Amniotic epithelial cell (primary cell): Measurements from ENCODE around the gene ZNF791.
"Not testable (repeated sequence)": the region's sequence is repeated elsewhere in the genome, so short reads cannot be mapped to it uniquely, and the experiment has no call there.

Experiments used
- DNase-seq: peaks from one replicate; pipeline ENCODE4 v3.0.0-alpha.2; 2010; ENCODE audit warnings: low read depth

Gene ZNF791

DNA sequence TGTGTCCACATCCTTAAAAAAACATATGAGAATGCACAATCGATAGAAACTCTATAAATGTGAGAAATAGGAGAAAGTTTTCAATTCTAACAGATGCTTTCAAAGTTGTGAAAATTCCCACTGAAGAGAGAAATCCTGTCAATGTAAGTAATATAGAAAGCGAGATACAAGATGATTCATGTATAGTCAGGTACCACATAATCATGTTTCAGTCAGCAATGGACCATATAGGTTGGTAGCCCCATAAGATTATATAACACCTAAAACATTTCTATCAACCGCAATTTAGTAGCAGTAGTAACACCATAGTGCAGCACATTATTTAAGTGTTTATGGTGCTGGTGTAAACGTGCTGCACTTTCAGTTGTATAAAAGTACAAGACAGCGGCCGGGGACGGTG lies 18.5 kb downstream of the ZNF791 start:
- no peak for DNase-seq

DNA sequence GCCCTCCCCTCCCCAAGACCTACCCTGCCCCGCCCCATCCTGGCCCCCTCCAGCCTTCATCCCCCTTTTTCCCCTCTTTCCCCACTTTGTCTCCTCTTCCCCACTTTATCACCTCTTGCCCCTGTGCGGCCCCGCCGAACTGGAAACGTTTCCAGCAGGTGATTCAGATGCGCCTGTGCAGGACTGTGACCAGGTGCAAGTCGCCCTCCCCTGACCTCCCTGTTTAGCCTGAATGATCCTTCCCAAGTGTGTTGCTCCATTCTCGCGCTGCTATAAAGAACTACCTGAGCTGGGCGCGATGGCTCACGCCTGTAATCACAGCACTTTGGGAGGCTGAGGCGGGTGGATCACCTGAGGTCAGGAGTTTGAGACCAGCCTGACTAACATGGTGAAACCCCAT lies 25.9 kb downstream of the ZNF791 start:
- DNase-seq: no peak

DNA sequence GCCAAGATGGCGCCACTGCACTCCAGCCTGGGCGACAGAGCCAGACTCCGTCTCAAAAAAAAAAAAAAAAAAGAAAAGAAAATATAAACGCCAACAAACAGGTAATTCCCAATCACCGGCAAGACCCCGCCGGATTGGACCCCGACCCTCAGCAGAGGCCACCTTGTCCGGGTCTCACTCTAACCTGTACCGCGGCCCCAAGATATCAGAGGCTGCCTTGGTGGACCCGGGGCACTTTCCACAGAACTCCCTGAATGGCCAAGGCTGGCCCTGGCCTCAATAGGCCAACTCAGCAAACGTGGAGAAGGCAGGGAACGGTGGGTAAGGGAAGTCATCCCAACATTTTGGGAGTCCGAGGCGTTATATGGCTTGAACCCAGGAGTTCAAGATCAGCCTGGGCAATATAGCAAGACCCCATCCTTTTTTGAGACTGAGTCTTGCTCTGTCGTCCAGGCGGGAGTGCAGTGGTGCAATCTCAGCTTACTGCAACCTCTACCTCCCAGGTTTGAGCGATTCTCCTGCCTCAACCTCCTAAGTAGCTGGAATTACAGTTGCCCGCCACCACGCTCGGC lies 28.0 kb downstream of the ZNF791 start:
- DNase-seq: no peak

DNA sequence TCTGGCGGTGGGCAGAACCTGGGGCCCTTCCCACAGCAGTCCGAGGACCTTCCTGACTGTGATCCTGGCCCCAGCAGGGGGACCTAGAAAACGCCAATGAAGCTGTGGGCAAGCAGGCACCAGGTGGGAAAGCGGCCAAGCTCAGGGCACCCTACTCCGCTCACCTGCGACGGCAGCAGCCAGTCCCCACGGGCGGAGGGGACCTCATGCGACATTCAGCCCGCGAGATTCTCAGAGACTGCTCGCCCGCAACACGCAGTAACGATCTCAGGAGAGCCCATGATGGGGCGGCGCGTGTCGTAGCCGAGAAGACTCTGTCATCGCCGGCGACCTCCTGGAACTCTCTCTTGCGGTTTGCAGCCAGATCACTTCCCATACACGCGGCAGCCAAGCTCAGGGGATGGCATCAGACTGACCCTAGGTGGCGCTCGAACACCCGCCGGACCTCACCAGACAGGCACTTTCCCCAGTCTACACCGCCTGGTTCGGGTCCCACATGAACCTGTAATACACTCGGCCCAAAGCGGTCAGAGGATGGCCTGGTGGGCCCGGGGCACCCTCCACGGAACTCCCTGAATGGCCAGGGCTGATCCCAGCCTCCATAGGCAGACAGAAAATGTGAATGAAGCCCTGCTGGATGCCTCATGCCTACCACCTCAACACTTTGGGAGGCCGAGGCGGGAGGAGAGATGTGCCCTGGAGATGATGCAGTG lies 29.3 kb downstream of the ZNF791 start:
- peak; percentile 47 for DNase-seq

DNA sequence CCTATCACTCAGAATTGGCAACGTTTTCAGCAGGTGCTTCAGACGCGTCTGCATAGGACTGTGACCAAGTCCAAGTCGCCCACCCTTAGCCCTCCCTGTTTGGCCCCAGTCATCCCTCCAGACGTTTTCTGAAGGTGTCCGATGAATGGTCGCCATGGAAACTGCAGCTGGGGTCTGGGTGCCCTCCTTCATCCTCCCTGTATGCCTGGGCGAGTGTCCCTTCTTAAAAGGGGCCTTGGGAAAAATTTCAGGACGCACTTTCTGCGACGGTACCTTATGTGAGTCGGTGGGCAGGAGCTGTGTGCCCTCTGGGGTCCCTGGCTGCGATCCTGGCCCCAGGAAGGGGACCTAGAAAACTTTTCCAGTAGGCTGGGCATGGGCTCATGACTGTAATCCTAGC lies 30.7 kb downstream of the ZNF791 start:
- DNase-seq: no peak

DNA sequence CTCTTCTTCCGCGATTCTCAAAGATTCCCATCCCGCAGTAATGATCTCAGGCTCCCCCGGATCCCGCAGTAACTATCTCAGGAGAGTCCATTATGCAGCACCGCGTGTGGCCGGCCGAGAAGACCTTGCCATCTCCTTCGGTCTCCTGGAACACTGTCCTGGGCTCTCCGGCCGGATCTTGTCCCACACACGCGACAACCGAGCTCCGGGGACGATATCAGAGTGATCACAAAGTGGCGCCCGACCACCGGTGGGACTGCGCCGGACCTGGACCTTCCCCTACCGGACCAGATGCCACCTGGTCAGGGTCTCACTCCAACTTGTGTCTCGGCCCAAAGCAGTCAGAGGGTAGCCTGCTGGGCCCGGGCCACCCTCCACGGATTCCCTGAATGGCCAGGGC lies 31.8 kb downstream of the ZNF791 start:
- no peak for DNase-seq

DNA sequence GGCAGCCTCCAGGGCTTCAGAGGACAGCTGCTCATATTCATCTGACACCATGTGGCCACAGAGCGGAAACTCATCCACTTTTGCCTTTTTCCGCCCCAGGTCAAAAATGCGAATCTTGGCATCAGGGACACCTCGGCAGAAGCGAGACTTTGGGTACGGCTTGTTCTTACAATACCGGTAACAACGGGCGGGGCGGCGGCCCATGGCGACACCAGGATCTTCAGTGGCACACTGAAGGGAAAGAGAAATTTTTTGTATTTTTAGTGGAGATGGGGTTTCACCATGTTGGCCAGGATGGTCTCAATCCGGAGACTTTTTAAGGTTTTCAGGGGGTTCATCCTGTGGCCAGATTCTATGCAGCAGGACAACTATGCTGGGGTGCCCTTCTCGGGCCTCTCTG lies 33.0 kb downstream of the ZNF791 start:
- DNase-seq: not testable (repeated sequence)

DNA sequence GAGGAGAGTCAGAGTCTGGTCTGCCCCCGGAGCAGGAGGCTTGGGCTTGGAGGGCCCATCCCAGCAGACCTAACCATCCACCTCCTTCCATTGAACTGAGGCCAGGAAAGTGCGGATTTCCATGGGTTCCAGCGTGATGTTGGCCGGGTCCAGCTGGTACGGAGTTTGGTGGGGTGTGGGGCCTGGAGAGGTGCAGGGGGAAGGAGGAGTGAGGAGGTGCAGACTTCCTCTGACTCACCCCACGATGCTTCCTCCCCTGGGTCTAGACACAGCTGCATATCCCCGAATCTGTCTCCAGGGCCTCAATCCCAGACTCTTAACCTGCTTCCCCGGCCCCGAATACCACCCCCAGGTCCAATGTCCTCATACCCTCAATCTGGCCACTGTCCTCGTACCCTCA lies 35.8 kb downstream of the ZNF791 start:
- DNase-seq: no peak

DNA sequence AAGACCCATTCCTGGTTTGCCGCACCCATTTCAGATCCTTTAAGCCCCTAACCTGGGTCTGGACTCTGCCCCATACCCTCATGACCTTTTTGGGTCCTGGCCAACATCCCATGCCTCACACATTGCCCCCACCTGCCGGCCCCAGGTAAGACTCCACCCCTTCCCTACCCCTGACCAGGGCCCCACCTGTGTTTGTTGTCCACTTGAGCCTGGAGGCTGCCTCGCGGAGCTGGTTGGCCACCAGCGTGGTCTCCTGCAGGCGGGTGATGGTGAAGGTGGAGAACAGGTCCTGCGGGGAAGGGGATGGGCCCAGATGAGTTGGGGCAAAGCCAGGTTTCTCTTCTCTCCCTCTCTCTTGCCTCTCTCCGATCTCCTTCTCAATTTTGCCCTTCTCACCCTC lies 36.3 kb downstream of the ZNF791 start:
- DNase-seq: no peak

DNA sequence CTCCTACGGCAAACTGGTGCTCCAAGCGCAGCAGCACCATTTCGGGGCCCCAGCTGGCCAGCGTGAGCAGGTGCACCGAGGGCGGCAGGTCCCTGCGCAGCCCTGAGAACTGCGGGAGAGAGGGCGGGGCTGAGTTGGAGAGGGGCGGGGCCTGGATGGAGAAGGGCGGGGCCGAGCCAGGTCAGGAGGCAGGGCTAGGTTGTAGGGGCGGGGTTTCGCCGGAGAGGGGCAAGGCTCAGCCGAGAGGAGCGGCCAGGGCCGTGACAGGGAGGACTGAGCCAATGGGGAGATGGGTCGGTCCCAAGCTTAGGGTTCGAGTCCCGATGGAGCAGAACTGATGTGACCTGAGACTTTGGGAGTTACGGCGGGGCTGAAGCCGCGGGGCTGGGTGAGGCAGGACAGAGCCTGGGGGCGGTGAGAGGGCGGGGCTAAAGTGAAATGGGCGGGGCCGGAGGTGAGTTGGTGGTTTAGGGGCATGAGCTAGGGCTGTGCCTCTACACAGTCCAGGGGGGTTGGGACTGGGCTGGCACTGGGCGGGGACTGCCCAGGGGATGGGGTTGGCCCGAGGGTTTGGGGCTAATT lies 36.9 kb downstream of the ZNF791 start:
- peak; percentile 28 for DNase-seq

DNA sequence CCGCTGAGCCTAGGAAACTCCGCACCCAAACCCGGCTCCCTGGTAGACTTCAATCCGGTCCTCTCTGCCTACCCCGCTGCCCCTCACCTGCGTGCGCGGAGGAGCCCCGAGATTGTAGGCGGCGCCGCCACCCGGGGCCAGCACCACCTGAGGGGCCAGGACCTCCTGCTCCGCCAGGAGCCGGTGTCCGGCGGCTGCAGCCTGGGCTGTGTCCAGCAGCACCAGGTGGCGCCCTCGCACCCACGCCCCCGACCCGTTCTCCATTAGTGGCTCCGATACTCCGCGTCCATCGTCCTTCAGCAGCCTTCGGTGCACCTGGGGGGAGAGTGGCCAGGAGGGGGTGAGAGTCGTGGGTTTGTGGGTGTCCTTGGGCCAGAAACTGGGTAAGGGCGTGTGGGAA lies 37.4 kb downstream of the ZNF791 start:
- DNase-seq: no peak

DNA sequence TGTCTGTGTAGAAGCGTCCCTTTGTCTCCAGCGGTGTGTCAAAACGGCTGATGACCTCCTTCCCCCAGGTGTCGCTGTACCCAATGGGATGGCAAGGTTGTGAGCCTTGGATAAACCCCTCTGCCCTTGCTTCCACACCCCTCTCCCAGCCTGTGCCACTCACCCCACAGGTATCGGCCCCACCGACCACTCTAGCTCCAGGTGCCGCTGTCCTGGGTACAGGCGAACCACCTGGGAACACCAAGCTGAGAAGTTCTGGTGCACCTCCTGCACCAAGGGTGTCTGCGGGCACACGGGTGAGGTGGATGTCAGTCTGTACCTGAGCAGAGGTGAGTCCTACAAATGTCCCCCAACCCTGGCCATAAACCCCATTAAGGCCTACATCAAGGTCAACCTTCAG lies 39.2 kb downstream of the ZNF791 start:
- DNase-seq: no peak

DNA sequence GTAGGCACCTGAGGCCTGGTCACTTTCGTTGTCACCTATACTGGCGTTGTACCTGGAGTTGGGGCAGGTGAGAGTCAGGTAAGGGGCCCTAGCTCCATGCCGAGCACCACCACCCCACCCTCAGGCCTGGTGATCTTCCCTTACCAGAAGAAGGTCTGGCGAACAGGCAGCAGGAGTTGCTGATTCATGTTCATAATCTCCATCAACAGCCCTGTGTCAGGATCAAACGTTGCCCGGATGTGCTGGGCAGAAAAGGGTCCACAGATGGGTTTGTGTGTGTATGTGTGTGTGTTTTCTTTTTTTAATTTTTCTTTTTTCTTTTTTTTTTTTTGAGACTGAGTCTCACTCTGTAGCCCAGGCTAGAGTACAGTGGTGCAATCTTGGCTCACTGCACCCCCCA lies 41.5 kb downstream of the ZNF791 start:
- DNase-seq: no peak

DNA sequence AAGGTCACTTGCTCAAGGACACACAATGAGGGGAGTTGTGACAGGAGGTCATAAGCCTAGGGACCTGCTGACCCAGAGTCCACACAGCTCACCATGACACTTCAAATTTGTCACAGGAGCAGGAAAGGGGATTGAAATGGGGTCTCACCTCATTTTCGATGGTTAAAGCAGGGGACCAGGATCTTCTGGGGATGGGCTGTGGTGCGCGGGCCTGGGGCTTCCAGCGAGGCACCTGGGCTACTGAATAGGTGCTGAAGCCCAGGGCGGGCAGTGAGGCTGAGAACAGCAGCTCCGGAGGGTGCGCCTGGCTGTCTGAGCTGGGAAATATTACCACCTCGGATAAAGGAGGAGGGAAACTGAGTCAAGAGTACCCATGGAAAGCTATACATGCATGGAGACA lies 44.8 kb downstream of the ZNF791 start:
- no peak for DNase-seq

DNA sequence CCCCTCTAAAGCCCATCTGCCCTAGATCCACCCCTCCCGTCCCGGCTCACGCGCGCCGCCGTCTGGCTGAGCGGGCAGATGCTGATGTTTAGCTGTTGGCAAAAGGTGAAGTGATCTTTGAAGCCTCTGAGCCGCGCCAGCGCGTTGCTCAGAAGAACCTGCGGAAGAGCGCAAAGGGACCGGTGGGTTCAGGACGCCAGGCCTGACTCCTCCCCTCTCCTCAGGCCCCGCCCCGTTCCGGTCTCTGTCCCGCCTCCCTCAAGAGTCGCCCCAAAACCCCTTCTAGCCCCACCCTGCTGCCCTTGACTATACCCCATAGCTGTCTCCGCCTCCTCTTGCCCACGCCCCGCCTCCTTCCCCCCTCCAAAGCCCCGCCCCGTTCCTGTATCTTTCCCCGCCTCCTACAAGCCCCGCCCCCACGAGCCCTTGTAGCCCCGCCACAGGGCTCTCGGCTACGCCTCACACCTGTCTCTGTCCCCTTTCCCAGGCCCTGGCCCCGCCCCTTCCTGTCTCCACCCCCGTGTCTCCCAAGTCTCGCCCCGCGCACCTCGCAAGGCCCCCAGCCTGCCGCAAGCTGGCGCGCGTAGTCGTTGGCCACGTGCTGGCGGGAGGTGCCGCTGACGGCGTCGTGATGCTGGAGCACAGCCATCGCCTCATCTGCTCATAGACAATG lies 46.3 kb downstream of the ZNF791 start:
- DNase-seq: no peak

DNA sequence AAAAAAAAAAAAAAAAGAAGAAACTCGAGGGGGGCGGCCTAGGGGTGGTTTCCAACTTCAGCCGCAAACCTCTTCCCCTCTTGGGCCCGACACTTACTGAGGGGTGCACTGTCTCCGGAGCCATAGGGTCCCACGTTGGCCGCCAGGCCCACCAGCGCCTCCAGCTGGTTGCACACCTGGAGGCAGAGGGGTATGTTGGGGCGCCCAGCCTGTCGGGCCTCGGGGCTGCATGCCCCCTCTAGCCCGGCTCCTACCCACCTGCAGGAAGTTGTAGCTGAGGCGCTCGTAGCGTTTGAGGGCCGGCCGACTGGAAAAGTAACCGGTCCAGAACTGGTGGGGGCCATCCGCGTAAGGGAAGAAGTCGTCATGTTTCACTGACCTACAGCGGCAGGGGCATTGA lies 47.2 kb downstream of the ZNF791 start:
- DNase-seq: no peak

DNA sequence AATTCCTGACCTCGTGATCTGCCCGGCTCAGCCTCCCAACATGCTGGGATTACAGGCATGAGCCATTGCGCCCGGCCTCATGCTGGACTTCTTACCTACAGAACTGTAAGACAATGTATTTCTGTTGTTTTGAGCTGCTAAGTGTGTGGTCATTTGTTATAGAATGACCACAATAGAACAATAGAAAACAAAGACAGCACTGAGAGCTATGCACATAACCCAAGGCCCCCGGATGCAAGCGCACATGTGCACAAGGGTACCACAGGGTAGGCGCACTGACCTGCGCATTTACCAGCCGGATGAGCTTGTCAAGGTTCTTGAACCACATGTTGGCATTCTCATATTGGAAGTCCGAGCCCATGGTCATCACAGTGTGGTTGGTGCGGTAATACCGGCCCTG lies 50.3 kb downstream of the ZNF791 start:
- DNase-seq: no peak

DNA sequence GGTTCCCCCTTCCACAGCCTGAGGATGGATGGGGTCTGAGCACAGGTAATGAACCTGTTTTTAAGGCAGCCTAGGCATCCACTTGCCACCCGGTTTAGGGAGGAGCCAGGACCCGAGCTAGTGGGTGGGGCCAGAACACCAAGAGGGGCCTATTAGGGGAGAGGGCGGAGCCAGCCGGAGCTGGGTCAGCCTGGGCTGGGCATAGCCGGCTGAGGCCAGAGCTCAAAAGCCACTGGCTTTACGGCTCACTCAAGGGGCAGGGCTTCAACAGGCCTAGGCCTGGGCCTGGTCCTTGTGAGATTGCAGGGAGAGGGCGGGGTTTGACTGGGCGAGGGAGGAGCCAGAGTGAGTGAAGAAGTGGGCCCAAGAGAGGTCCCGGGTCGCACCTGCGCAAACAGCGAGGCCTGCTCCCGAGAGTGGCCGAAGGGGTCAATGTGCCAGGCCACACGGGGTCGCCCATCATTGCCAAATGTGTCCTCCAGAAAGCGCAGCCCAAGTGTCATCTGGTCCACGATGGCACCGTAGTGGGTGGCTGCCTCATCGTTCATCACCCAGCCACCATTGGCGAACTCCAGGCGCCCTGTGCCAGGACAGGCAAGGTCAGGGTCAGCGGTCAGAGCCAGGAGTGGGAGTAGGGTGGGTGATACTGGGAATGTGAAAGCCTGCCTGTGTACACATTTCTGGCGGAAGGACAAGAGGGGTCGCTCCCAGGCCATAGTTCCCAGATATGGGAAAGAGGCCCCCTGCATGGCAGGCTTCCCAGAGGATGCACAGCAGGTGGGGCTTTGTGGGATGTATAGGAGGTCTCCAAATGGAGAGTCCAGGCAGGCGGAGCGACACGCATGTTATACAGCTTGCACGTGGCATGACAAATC lies 53.9 kb downstream of the ZNF791 start:
- DNase-seq: peak; percentile 30

DNA sequence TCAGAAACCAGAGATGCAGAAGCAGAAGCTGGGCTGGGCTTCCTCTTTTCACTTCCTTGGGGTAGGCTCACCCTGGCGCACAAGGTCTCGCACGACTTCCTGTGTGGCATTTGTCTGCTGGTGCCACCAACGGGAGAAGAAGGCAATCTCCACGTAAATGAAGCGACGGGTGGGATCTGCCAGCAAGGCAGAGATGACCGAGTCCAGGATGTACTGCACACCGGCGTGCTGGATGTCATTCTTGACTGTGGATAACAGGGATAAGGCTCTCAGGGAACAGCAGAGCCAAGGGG lies 54.5 kb downstream of the ZNF791 start:
- DNase-seq: no peak

DNA sequence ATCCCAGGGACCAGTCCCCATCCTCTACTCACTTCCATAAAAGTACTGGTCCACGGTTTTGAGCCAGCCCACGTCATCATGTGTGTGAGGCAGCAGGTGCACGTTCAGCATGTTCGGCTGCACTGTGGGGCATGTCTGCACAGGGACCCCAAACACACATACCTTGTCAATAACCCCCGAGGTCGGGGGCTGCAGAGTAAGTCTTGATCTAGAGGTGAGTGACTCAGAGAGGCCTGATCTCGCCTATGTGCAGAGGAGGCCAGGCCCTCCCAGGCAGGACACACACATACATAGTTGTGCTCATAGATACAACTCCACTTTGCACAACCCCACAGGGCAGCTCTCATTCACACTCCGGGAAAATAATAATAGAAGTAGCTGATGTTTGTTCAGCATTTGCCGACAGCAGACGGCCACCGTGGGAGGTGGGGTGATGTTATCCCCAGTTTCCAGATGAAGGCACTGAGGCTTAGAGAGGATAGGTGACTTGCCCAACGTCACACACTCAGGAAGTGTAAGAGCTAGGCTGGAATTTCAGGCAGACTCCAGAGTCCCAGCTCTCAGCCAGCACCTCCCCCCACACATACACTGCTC lies 55.0 kb downstream of the ZNF791 start:
- DNase-seq: no peak

DNA sequence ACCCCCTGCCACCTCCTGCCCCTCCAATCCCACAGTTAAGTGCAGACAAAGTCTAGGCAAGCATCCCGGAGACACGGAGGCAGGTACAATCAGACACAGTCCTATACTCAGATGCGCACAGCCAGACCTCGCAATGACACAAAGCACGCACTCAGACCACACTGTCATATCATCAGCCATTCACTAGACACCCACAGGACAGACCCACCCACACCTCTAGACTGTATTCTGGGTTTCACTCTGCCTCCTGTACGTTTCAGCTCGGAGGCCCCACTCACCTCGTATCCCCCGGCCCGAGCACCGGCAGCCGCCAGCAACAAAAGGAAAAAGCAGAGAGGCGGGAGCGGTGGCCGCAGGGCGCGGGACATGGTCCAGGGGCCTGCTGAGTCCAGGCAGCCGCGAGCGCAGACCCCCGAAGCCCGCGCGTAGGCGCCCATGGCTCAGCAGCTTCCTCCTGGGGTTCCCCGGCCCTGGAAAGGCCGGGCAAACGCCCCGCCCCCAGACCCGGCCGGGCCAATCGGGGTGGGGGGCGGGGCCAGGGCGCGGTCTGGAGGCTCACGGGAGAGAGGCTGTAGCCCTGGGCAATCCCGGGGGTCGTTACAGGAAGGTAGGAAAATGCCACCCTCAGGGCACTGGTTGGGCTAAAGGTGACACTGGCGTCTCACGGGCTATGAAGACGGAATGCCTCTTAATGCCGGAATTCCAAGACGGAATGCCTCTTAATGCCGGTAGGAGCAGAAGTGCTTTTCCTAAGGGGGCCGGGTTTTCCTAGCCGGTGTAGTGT lies 55.7 kb downstream of the ZNF791 start, which contains the start of the genes MAN2B1 and WDR83:
TSS of gene MAN2B1 (minus strand) at position 478 of the 784 bp plus-strand sequence. CDS start at position 437, 41 bp downstream.
TSS of gene WDR83 (plus strand) at position 543 of the 784 bp plus-strand sequence. CDS start 2,984 bp downstream, outside the sequence.
- DNase-seq: peak; percentile 42
